H1 (cell line): ENCODE results near the gene TEK. TPM values are rescaled to one million over a fixed set of nuclear protein-coding genes. Genes with fewer than 3 reads are reported as not detected.

Experiments
- CTCF ChIA-PET: fragments of 300-600 bp; sonication (Branson Sonifier 250); formaldehyde crosslinking; loops from one replicate; lab custom pipeline; 2021; ENCODE audit not compliant: partially characterized antibody; lab: Charles Lee
- POLR2A ChIA-PET: fragments of 300-600 bp; sonication (Branson Sonifier 250); formaldehyde crosslinking; loops from one replicate; lab custom pipeline; 2021; ENCODE audit warnings: inconsistent platforms; ENCODE audit not compliant: partially characterized antibody; lab: Charles Lee
- DNase-seq, 2 experiments: peaks; one replicate each; pipeline versions ENCODE4 v3.0.0 to v3.0.0-alpha.2; 2010 to 2022; ENCODE audit warnings: low spot score in 2 of 2, low read depth in 1 of 2, mixed read lengths in 1 of 2
- FAIRE-seq: peaks from 2 replicates; lab custom pipeline; 2011; peaks lifted over from hg19 to GRCh38; lab: Jason Lieb, UNC
- H2AFZ ChIP-seq: 2 replicates; pipeline ENCODE4 v1.8.1; 2012; ENCODE audit warnings: low read length, inconsistent platforms
- H2AK5ac ChIP-seq: 2 replicates; pipeline ENCODE4 v1.6.1; 2013; ENCODE audit warnings: low read depth, low read length
- H2BK120ac ChIP-seq: replicated peaks from 2 replicates; pipeline ENCODE3; 2013; ENCODE audit warnings: low read depth, low read length, inconsistent platforms
- H2BK12ac ChIP-seq: 2 replicates; pipeline ENCODE4 v1.6.1; 2013; ENCODE audit warnings: low read depth, low read length
- H2BK15ac ChIP-seq: 2 replicates; pipeline ENCODE4 v1.6.1; 2013; ENCODE audit warnings: low read length
- H2BK20ac ChIP-seq: 2 replicates; pipeline ENCODE4 v1.6.1; 2013; ENCODE audit warnings: low read length
- H2BK5ac ChIP-seq: 2 replicates; pipeline ENCODE4 v1.6.1; 2013; ENCODE audit warnings: low read depth, low read length
- H3K14ac ChIP-seq: 2 replicates; pipeline ENCODE4 v1.6.1; 2013; ENCODE audit warnings: inconsistent platforms; ENCODE audit not compliant: insufficient read length
- H3K18ac ChIP-seq: 2 replicates; pipeline ENCODE4 v1.6.1; 2013; ENCODE audit warnings: low read length; ENCODE audit errors: extremely low read depth
- H3K23ac ChIP-seq: 2 replicates; pipeline ENCODE4 v1.6.1; 2013; ENCODE audit warnings: inconsistent platforms; ENCODE audit not compliant: insufficient read length
- H3K23me2 ChIP-seq: 2 replicates; pipeline ENCODE4 v1.6.1; 2013; ENCODE audit warnings: low read depth, low read length
- H3K27ac ChIP-seq: 2 replicates; pipeline ENCODE4 v1.6.1; 2011; ENCODE audit warnings: low read depth, low read length, inconsistent platforms
- H3K27me3 ChIP-seq, 4 experiments: replicated peaks in 1 of 4; 1 replicate in 1 of 4; 2 replicates in 3 of 4; pipeline versions ENCODE4 v1.6.1 to v1.8.1; 2011 to 2013; ENCODE audit warnings: low read length in 3 of 4, mild to moderate bottlenecking in 3 of 4, inconsistent platforms in 2 of 4, mixed read lengths in 2 of 4, moderate library complexity in 1 of 4; ENCODE audit not compliant: control insufficient read depth in 3 of 4, insufficient read depth in 3 of 4; ENCODE audit errors: extremely low read depth in 1 of 4
- H3K36me3 ChIP-seq, 4 experiments: 2 replicates each; pipeline versions ENCODE4 v1.6.1 to v1.8.1; 2011 to 2013; ENCODE audit warnings: mild to moderate bottlenecking in 4 of 4, low read length in 3 of 4, moderate library complexity in 2 of 4, control low read depth in 1 of 4, inconsistent platforms in 1 of 4; ENCODE audit not compliant: insufficient read depth in 4 of 4, control insufficient read depth in 2 of 4
- H3K4ac ChIP-seq: replicated peaks from 2 replicates; pipeline ENCODE3; 2013; ENCODE audit warnings: low read length, low read depth, mixed read lengths, inconsistent platforms; ENCODE audit not compliant: insufficient read length
- H3K4me1 ChIP-seq, 4 experiments: replicated peaks in 1 of 4; 1 replicate in 1 of 4; 2 replicates in 3 of 4; pipeline versions ENCODE4 v1.6.1 to v1.8.1; 2011 to 2013; ENCODE audit warnings: low read length in 3 of 4, inconsistent platforms in 2 of 4, mixed read lengths in 1 of 4; ENCODE audit not compliant: insufficient read depth in 4 of 4, control insufficient read depth in 3 of 4
- H3K4me2 ChIP-seq, 2 experiments: 2 replicates each; pipeline versions ENCODE4 v1.6.1 to v1.8.1; 2011 to 2013; ENCODE audit warnings: low read depth in 2 of 2, low read length in 2 of 2, control low read depth in 1 of 2, inconsistent platforms in 1 of 2, mild to moderate bottlenecking in 1 of 2; ENCODE audit not compliant: insufficient read depth in 1 of 2
- H3K4me3 ChIP-seq, 4 experiments: fragments of 200-600, 300-600 bp in 1 of 4; sonication (generic), shearing (Covaris generic), sonication (Bioruptor Twin) in 1 of 4; 2 replicates each; pipeline versions ENCODE4 v1.5.1 to v1.8.1; 2011 to 2016; ENCODE audit warnings: low read length in 4 of 4, low read depth in 3 of 4, control low read depth in 2 of 4, inconsistent platforms in 2 of 4, mild to moderate bottlenecking in 2 of 4, mixed read lengths in 1 of 4, moderate library complexity in 1 of 4; ENCODE audit not compliant: insufficient read depth in 2 of 4; ENCODE audit errors: extremely low read depth in 1 of 4
- H3K56ac ChIP-seq: replicated peaks from 2 replicates; pipeline ENCODE3; 2013; ENCODE audit warnings: low read depth, mild to moderate bottlenecking, mixed read lengths, low read length, inconsistent platforms; ENCODE audit not compliant: insufficient read length
- H3K79me1 ChIP-seq: 2 replicates; pipeline ENCODE4 v1.6.1; 2013; ENCODE audit warnings: low read depth, low read length, control low read depth
- H3K79me2 ChIP-seq, 2 experiments: 2 replicates each; pipeline versions ENCODE4 v1.6.1 to v1.8.1; 2012 to 2013; ENCODE audit warnings: low read length in 2 of 2, mild to moderate bottlenecking in 2 of 2, inconsistent platforms in 1 of 2; ENCODE audit not compliant: insufficient read depth in 2 of 2, control insufficient read depth in 1 of 2
- H3K9ac ChIP-seq, 4 experiments: replicated peaks in 1 of 4; 1 replicate in 1 of 4; 2 replicates in 3 of 4; pipeline versions ENCODE4 v1.6.1 to v1.8.1; 2011 to 2013; ENCODE audit warnings: low read depth in 3 of 4, low read length in 3 of 4, control low read depth in 2 of 4, mild to moderate bottlenecking in 2 of 4, moderate library complexity in 2 of 4, inconsistent platforms in 1 of 4; ENCODE audit errors: extremely low read depth in 1 of 4
- H3K9me3 ChIP-seq, 2 experiments: 2 replicates each; pipeline versions ENCODE4 v1.6.1 to v1.8.1; 2012 to 2013; ENCODE audit warnings: mild to moderate bottlenecking in 2 of 2, moderate library complexity in 2 of 2, control low read depth in 1 of 2, inconsistent platforms in 1 of 2, low read depth in 1 of 2, low read length in 1 of 2, mixed read lengths in 1 of 2; ENCODE audit not compliant: insufficient read depth in 2 of 2
- H4K20me1 ChIP-seq, 2 experiments: replicated peaks in 1 of 2; 2 replicates each; pipeline versions ENCODE3 to v1.8.1; 2011 to 2013; ENCODE audit warnings: inconsistent platforms in 2 of 2, low read length in 2 of 2, mild to moderate bottlenecking in 1 of 2; ENCODE audit not compliant: insufficient read depth in 2 of 2, control insufficient read depth in 1 of 2
- H4K5ac ChIP-seq: 2 replicates; pipeline ENCODE4 v1.6.1; 2013; ENCODE audit warnings: low read length, low read depth, mixed read lengths, inconsistent platforms; ENCODE audit not compliant: insufficient read length
- H4K8ac ChIP-seq: 2 replicates; pipeline ENCODE4 v1.8.0; 2013; ENCODE audit warnings: mild to moderate bottlenecking, moderate library complexity, low read length, inconsistent platforms; ENCODE audit not compliant: insufficient read depth; ENCODE audit errors: extremely low read depth
- H4K91ac ChIP-seq: replicated peaks from 2 replicates; pipeline ENCODE3; 2013; ENCODE audit warnings: low read length, mixed read lengths, inconsistent platforms; ENCODE audit not compliant: insufficient read length
- CBX8 ChIP-seq: fragments of 300-800, 300-1000 bp; sonication (generic); IDR thresholded peaks from 2 replicates; pipeline ENCODE4 v1.7.1; 2016; ENCODE audit warnings: low read depth, low read length, borderline replicate concordance
- CHD2 ChIP-seq: IDR thresholded peaks from 2 replicates; pipeline ENCODE4 v1.6.1; 2012; ENCODE audit warnings: low read length, improper control_type of control experiment
- EP300 ChIP-seq, 2 experiments: IDR thresholded peaks; 1 replicate in 1 of 2; 2 replicates in 1 of 2; pipeline ENCODE4 v1.6.1; 2011 to 2012; ENCODE audit warnings: low read depth in 2 of 2, low read length in 2 of 2, mild to moderate bottlenecking in 2 of 2, borderline replicate concordance in 1 of 2, inconsistent platforms in 1 of 2, moderate library complexity in 1 of 2
- JUND ChIP-seq: IDR thresholded peaks from 2 replicates; pipeline ENCODE4 v1.6.1; 2011; ENCODE audit warnings: mild to moderate bottlenecking, improper control_type of control experiment, low read length
- MAFK ChIP-seq: IDR thresholded peaks from 2 replicates; pipeline ENCODE4 v1.6.1; 2012; ENCODE audit warnings: low read depth, mild to moderate bottlenecking, improper control_type of control experiment, low read length
- PHF8 ChIP-seq: fragments of 200-600 bp; sonication (generic); conservative IDR thresholded peaks from 2 replicates; pipeline ENCODE4 v1.7.1; 2012; ENCODE audit warnings: low read depth, mild to moderate bottlenecking, inconsistent platforms, low read length, moderate library complexity
- RAD21 ChIP-seq, 2 experiments: IDR thresholded peaks in 1 of 2; conservative IDR thresholded peaks in 1 of 2; 2 replicates each; pipeline ENCODE4 v1.6.1; 2011; ENCODE audit warnings: low read depth in 2 of 2, low read length in 2 of 2, improper control_type of control experiment in 1 of 2, inconsistent platforms in 1 of 2, mild to moderate bottlenecking in 1 of 2, moderate library complexity in 1 of 2
- SIRT6 ChIP-seq: IDR thresholded peaks from one replicate; pipeline ENCODE4 v1.7.1; 2012; ENCODE audit warnings: low read length, inconsistent platforms
- SP1 ChIP-seq: IDR thresholded peaks from 2 replicates; pipeline ENCODE4 v1.6.1; 2011; ENCODE audit warnings: low read depth, low read length
- TAF1 ChIP-seq: IDR thresholded peaks from 2 replicates; pipeline ENCODE4 v1.6.1; 2011; ENCODE audit warnings: mild to moderate bottlenecking, low read depth, low read length
- USF2 ChIP-seq: IDR thresholded peaks from 2 replicates; pipeline ENCODE4 v1.6.1; 2011; ENCODE audit warnings: low read length, improper control_type of control experiment
- ZNF274 ChIP-seq: IDR thresholded peaks from 2 replicates; pipeline ENCODE4 v1.7.0; 2012; ENCODE audit warnings: low read length, borderline replicate concordance; ENCODE audit errors: extremely low read depth
- WGBS, 2 experiments: shearing (Covaris generic) in 1 of 2; methylation state at CpG; one replicate each; pipeline versions ENCODE4 v1.1.6 to v1.1.7; 2013 to 2015; ENCODE audit warnings: low lambda C conversion rate in 2 of 2, mixed read lengths in 2 of 2, inconsistent platforms in 1 of 2, low coverage in 1 of 2, missing lambda C conversion rate in 1 of 2; ENCODE audit not compliant: insufficient replicate concordance in 2 of 2, insufficient coverage in 1 of 2, insufficient read length in 1 of 2; ENCODE audit errors: extremely low coverage in 1 of 2, missing lambda C conversion rate in 1 of 2; 5-methylcytosine and 5-hydroxymethylcytosine counted together
- polyA plus RNA-seq, 7 experiments: library from polyadenylated mRNA; depleted of rRNA in 3 of 7; stranded (reverse) in 5 of 7; unstranded in 2 of 7; fragments of >200 nt in 5 of 7; fragments of 200-250 nt in 2 of 7; gene quantifications; 1 replicate in 5 of 7; 2 replicates in 1 of 7; 4 replicates in 1 of 7; pipeline versions ENCODE4 v1.2.1 to v1.2.3, GENCODE V29; 2011 to 2013; ENCODE audit warnings: missing spikeins in 2 of 7, mixed read lengths in 2 of 7
- total RNA-seq: library from RNA; stranded (reverse); fragmentation: NEBNext Ultra II Directional; extraction: Animal tissue kit (Norgen Biotek cat#: 25700); gene quantifications from 2 replicates; pipeline ENCODE4 v1.2.1, GENCODE V29; 2021

Gene TEK
- total and polyA plus RNA-seq, 2 of the 8 experiments (the other 6 are each of a cell fraction or from before 2014, with no cell fraction given) = 11.0 to 35.8 TPM

- ChIA-PET POLR2A (no interaction called here), CTCF (interaction anchor here (1.0 kb wide), 1 partner anchor 24 kb away, joined by 3 read pairs; no protein-coding TSS in a partner anchor)
- no peak overlapping the region for H3K23ac ChIP-seq
- no peaks in the 10 kb centered on the region for H3K79me2 ChIP-seq
- H3K14ac ChIP-seq = no peak overlapping the region
- H2AK5ac ChIP-seq = no peak overlapping the region
- no peak overlapping the region for H2BK120ac ChIP-seq
- H3K27me3 ChIP-seq = no peaks in the 10 kb centered on the region; a peak in 1 of 7 replicates
- no peak overlapping the region for H3K27ac ChIP-seq
- H2BK12ac ChIP-seq = no peak overlapping the region
- H3K56ac ChIP-seq = no peak overlapping the region
- H4K20me1 ChIP-seq = no peaks in the 10 kb centered on the region
- H2BK15ac ChIP-seq = no peak overlapping the region
- no peaks in the 10 kb centered on the region for H3K79me1 ChIP-seq
- FAIRE-seq (no peak), DNase-seq (no peak)
- H3K36me3 ChIP-seq = peaks cover 0 to 3% (median 0%) of the 10 kb centered on the region in 4 experiments; a peak in 1 of 8 replicates
- no peak overlapping the region for H3K4me2 ChIP-seq
- no peak overlapping the region for H2AFZ ChIP-seq
- H3K4ac ChIP-seq = no peak overlapping the region
- no peak overlapping the region for H2BK20ac ChIP-seq
- no peaks in the 10 kb centered on the region for H3K9me3 ChIP-seq
- H3K23me2 ChIP-seq = no peaks in the 10 kb centered on the region
- no peak overlapping the region for H4K5ac ChIP-seq
- H3K4me3 ChIP-seq = no peak overlapping the region
- no peak overlapping the region for H4K8ac ChIP-seq
- H3K4me1 ChIP-seq = no peaks in the 10 kb centered on the region
- H2BK5ac ChIP-seq = no peak overlapping the region
- H4K91ac ChIP-seq = no peak overlapping the region
- WGBS, 2 experiments = 88% methylated on average over 9 of the region's 10 CpGs; no CpG with 5 or more reads in 1 of the 2 experiments
- no peak overlapping the region for H3K18ac ChIP-seq
- no peak overlapping the region for H3K9ac ChIP-seq
- TF ChIP-seq RAD21 (IDR thresholded peaks at IDR 0.05 in 1 of 2, conservative IDR thresholded peaks at IDR 0.05 in 1 of 2; ENCODE audit: low read depth in 2 of 2, low read length in 2 of 2) (no peak), PHF8 (no peak), USF2 (no peak), TAF1 (no peak), CBX8 (no peak), MAFK (no peak), EP300 (IDR thresholded peaks at IDR 0.05; ENCODE audit: borderline replicate concordance in 1 of 2, low read depth in 2 of 2, low read length in 2 of 2) (no peak), ZNF274 (no peak), CHD2 (no peak), SP1 (no peak), SIRT6 (no peak), JUND (no peak)
These were observed 83.4 kb downstream of the TEK start for GRCh38 chr9:27192291-27192960.
